GM19452 (cell line): Measurements from ENCODE around the gene CTNNA3.

Source experiments
- ATAC-seq: cut with Tn5 transposase; IDR thresholded peaks from one replicate; pipeline ENCODE4 v1.9.1; 2021; ENCODE audit not compliant: unreplicated experiment

Gene CTNNA3

GRCh38 chr10:67385089-67385488 lies 310.9 kb downstream of the CTNNA3 start:
- no peak for ATAC-seq

- ATAC-seq, result no peak
These were observed 364.7 kb downstream of the CTNNA3 start for GRCh38 chr10:67331121-67331910.

GRCh38 chr10:67327626-67328535 lies 368.1 kb downstream of the CTNNA3 start:
- no peak for ATAC-seq

DNA sequence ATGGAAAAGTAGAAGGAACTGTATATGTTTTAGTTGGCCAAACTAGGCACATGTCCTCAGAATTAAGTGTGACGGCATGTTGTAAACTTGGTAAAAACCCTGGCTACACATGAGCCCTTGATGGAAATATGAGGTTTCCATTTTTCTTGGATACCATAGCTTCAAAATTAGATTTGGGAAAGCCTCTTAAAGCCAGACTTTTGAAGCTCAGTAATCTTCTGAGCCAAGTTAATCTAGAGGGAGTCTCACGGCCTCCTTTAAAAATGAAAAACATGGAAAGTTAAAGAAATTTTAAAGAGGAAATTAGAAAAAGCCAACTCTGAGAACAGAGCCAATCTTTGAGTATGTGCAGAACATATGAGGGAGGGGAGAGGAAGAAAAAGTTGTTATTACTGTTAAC lies 376.0 kb downstream of the CTNNA3 start:
- ATAC-seq, result no peak

- no peak for ATAC-seq
These were observed 387.1 kb downstream of the CTNNA3 start for GRCh38 chr10:67308912-67309311.

GRCh38 chr10:67306588-67307205 lies 389.3 kb downstream of the CTNNA3 start:
- no peak for ATAC-seq

GRCh38 chr10:67302701-67303100 lies 393.3 kb downstream of the CTNNA3 start:
- no peak for ATAC-seq

GRCh38 chr10:67299761-67300160 lies 396.2 kb downstream of the CTNNA3 start:
- no peak for ATAC-seq

DNA sequence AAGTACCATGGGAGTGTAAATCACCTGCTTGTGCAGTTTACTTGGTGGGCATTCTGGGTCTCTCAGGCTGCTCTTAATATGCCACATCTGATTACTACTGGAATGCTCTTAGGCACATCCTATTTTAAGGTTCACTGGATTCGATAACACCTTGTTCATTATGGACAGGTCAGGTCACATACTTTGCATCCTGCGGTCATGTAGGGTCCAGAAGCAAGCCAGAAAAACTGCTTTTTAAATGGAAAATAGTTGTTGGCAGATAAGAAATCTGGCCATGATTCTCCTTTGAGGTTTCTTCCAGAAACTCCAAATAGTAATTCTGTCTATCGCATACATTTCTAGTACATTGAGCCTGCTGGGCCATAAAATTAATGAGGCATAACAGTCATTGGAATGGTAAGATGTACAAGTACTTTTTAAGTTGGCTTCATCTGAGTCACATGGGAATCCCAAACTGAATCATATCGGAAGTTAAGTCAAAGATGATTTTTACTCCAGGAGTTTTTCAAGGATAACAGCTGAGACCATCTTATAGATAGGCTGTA lies 398.3 kb downstream of the CTNNA3 start:
- ATAC-seq, result no peak

DNA sequence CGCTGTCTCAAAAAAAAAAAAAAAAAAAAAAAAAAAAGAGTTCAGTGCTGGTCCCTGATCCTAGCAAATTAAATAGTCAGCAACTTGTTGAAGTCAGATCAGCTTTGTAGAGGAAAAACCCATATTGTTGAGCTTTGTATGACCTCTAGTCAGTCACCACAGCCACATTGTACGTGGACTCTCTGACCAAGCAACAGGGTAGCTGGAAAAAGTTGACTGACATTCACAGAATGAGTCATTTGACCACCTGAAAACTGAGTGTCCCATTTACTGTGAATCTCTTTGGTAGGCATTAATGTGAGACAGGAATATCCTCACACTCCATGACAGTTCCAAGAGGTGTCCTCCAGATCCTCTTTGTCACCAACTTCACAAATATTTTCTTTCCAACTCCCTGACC lies 399.1 kb downstream of the CTNNA3 start:
- ATAC-seq, result no peak

GRCh38 chr10:67288688-67289410 lies 407.1 kb downstream of the CTNNA3 start:
- ATAC-seq, result no peak

DNA sequence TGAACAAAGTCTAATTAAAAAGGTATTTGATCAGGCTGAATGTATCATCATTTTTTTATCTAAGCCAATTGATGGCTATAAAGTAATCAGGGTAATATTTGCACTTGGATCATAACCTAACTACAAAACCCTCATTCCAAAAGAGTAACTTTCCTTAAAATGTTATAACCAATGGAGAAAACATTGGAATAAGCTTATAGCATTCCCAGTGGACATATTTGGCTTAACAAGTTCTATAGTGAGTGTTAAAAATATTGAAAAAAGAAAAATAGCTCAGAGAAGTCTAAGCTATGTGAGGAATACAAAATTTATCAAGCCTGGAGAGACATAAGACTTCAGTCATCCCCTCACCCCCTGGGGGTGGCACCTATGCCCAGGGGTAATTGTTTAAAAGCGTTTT lies 411.4 kb downstream of the CTNNA3 start:
- no peak for ATAC-seq

DNA sequence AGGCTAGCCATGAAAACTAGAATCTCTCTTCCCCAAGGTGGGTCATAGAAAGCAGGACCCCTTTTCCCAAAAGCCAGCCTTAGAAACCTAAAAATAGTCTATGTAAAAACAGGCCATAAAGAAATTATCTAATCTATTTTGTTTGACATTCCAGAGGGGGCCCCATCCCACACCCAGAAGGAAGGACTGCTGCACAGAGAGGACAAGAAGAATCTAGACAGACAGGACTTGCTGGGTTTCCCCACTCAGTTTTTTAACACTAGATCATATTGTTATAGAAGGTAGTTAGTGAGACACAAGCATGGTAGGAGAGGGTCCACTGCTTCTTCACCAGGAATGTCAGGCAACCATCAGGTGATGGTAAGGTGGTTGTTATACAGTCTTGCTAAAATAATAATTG lies 413.1 kb downstream of the CTNNA3 start:
- no peak for ATAC-seq

DNA sequence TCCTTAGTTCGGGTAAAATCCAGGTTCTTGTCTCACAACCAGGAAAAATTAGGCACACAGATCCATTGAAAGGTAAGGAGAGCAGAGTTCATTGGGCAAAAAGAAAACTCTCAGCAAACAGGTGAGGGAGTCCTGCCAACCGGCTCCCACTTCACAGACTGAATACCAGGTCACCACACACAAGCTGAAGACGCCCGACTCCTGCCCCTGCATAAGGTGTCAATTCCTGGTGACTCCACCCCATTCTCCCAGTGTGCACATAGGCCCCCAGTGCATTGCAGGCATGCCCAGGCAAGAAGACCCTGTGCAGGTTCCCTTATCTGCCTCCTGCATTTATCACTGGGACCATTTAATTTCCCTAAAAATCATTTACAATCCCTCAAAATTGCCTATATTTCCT lies 415.6 kb downstream of the CTNNA3 start:
- no peak for ATAC-seq

DNA sequence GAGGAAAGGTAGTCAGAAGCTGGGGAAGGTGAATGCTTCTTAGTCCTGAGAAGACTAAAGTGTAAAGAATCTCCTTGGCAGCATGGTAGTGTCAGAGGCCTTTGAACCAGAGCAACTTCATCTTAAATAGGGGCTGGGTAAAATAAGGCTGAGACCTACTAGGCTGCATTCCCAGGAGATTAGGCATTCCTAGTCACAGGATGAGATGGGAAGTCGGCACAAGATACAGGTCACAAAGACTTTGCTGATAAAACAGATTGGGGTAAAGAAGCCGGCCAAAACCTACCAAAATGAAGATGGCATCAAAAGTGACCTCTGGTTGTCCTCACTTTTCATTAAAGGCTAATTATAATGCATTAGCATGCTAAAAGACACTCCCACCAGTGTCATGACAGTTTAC lies 418.6 kb downstream of the CTNNA3 start:
- no peak for ATAC-seq

GRCh38 chr10:67269828-67270227 lies 426.2 kb downstream of the CTNNA3 start:
- ATAC-seq, result no peak

- no peak for ATAC-seq
These were observed 427.8 kb downstream of the CTNNA3 start for GRCh38 chr10:67268146-67268545.

DNA sequence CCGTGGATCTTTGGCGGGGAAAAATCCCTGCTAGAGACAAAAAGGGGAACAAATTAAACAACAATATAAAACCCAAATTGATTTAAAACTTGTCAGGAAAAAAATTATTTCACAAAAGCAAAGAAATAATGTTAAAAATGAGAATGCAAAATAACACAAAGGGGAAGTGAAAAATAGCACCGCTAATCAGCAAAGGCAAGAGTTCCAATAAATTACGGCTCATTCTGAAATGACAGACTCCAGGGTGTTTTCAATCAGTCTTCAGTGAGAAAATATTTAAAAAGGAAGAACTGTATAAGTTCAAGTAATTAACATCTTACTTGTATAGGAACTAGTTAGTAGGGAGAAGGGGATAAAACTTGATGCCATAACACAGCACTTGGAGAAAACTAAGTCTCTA lies 433.3 kb downstream of the CTNNA3 start:
- no peak for ATAC-seq

DNA sequence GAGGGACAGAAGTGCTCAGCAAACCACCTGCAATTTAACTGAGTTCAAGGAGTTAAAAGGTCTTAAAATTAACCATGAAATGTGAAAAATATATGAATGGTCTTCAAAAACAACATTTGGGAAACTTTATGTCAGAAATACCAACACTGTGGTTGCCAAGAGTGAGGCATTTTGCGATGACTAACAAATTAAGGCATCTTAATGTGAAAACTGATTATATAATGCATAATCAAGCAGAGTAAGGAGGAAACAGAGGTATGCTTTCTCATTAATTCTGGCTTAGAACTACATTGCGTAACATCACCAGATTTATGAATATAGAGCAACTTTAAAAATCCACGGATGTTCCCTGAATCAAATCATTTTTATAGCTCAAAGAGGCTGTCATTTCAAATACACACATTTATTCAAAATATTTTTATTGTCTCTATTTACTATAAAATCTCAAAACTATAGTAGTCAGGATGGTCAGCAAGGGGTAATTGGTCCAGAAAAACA lies 434.6 kb downstream of the CTNNA3 start:
- no peak for ATAC-seq

- ATAC-seq, result no peak
These were observed 436.6 kb downstream of the CTNNA3 start for GRCh38 chr10:67259319-67259929.
